Activated naive CD8-positive, alpha-beta T cell treated with anti-CD3 and anti-CD28 coated beads, Interleukin-2, amount 50 U/mL, for 24 hours (primary cell): ENCODE measurements around the gene PLEKHG3.
A peak's percentile ranks its signal among the peaks of the same experiment; 100 is the strongest.

Experiments used
- ATAC-seq: fragments of 150-1000 bp; cut with Tn5 transposase; one replicate; pipeline ENCODE4 v1.10.0; 2021
- DNase-seq: peaks from one replicate; pipeline ENCODE4 v3.0.0; 2021
- H3K27ac Mint-ChIP-seq: one replicate; pipeline ENCODE4 v1.8.0; 2021; ENCODE audit warnings: mild to moderate bottlenecking, mixed read lengths
- H3K27me3 Mint-ChIP-seq: one replicate; pipeline ENCODE4 v1.8.0; 2021; ENCODE audit warnings: mixed read lengths
- H3K36me3 Mint-ChIP-seq: one replicate; pipeline ENCODE4 v1.8.0; 2021; ENCODE audit warnings: low read depth, mixed read lengths
- H3K4me1 Mint-ChIP-seq: one replicate; pipeline ENCODE4 v1.8.0; 2021; ENCODE audit warnings: mixed read lengths
- H3K4me3 Mint-ChIP-seq: one replicate; pipeline ENCODE4 v1.8.0; 2021; ENCODE audit warnings: mild to moderate bottlenecking, moderate library complexity, mixed read lengths
- H3K9me3 Mint-ChIP-seq: one replicate; pipeline ENCODE4 v1.8.0; 2021; ENCODE audit warnings: mixed read lengths

The PLEKHG3 gene

DNA sequence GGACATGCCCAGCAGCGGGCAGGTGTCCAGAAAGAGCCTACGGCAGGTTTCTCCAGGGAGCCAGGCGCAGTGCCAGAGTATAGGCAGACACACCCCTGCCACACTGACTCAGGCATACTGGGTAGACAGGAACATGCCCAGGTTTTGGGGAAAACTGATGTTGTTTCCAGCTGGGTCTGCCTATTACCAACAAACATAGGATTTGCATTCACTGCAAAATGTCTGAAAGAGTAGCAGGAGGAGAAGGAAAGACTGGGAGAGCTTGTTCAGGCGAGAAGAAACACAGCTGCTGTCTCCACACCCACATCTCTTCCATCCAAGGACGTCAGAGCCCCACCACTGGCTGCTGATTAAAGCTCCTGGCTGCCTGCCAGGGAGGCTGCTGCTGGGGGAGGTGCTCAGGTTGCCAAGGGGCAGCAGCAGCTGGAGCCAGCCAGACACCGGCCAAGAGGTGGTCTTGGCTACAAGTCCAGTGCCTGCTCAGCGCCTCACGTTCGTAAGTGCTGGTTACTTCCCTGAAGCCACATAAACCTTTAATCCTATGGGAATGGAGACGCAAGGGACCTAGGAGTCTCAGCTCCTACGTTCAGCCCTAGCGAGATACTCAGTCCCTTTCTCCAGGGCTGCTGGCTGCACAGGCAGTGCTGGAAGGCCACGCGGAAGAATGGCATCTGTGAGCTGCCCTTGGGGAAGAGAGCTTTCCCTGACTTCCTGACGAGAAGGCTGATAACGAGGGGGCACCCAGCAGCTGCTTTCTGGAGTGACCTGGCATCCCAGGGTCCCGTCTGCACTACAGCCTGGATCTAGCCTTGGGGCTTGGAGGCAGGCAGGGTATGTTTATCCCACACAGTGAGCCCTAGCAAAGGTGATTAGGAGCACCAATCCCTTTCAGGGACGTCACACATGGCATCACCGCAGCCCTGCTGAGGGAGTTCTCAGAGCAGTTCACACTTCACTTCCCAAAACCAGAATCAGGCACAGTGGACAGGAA, 58.1 kb downstream of the PLEKHG3 start:
- Mint-ChIP-seq H3K27ac (no peak overlapping the region), H3K4me1 (peaks cover 8% of the 10 kb centered on the region), H3K36me3 (no peaks in the 10 kb centered on the region), H3K27me3 (peaks cover 6% of the 10 kb centered on the region), H3K4me3 (no peak overlapping the region), H3K9me3 (no peaks in the 10 kb centered on the region)
- no peak for ATAC-seq
- peak; percentile 42 for DNase-seq

DNA sequence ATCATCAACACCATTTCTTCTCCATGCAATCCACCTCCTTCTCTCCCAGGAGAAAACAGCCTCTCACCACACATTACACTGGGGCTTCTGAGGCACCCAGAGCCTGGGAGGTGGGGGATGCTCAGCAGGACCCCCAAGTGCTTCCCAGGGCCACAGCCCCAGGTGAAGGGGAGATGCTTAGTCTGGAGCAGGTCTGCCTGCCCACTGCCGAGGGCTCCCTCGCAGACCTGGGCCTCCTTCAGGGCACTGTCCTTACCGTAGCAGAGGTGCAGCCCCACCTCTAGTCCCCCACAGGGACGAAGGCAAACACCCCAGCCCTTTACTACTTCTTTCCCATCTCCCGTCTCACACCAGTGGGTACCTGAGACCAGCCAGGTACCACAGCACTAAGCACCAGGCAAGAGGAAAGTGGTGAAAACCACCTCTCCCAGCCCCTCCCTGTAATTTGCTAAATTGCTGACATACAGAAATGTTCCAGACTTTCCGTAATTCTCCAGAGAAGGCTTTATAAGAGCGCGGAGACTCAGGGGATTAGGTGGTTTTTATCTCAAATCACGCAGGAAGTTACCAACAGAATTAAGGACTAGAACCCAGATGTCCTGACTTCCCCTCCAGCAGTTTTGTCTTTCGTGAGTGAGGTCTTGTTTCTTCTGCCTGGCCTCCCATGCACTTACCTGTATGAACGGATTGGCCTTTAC, 59.0 kb downstream of the PLEKHG3 start:
- H3K4me3 Mint-ChIP-seq, result no peak overlapping the region
- peaks cover 6% of the 10 kb centered on the region for H3K27me3 Mint-ChIP-seq
- DNase-seq (no peak), ATAC-seq (no peak)
- H3K4me1 Mint-ChIP-seq, result peaks cover 6% of the 10 kb centered on the region
- H3K36me3 Mint-ChIP-seq, result no peaks in the 10 kb centered on the region
- H3K9me3 Mint-ChIP-seq, result no peaks in the 10 kb centered on the region
- H3K27ac Mint-ChIP-seq, result no peak overlapping the region

DNA sequence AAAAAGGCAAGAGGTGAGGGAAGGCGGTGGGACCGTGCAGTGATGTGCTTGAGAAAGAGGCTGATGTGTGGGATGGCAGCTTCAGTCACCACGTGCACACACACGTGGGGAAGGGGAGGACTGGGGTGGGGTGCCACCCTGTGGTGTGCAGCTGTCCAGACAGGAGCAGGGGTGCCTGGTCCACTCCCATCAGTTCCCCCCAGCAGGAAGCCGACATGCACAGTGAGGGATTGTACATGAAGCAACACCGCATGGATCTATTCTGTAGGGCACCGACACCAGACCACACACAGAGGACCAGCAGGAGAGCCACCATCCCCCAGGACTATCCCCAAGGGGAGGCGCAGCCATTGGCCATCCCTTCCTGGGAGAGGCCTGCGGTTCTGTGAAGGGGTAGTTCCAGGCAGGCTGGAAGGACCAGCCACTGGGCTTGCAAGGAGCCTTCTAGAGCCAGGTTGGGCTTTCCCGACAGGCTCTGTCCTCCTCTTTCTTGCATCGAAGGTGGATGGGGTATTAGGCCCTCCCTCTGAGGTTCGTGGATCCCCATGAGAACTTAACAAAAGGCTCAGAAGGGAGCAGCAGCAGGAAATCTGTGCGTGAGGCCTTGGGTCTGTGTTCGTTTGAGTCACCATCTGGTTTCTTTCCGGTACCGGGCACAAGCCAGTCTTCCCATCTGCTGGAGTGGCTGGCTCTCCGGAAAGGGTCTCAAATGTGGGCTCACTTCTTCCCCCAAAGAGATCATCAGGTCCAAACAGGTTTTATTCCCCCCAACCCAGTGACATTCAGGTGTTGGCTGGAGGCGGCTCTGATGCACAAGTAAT, 59.8 kb downstream of the PLEKHG3 start:
- Mint-ChIP-seq H3K9me3 (no peaks in the 10 kb centered on the region), H3K27me3 (peaks cover 6% of the 10 kb centered on the region), H3K36me3 (no peaks in the 10 kb centered on the region), H3K4me1 (peaks cover 6% of the 10 kb centered on the region), H3K4me3 (no peak overlapping the region), H3K27ac (no peak overlapping the region)
- ATAC-seq, result no peak
- DNase-seq, result no peak

DNA sequence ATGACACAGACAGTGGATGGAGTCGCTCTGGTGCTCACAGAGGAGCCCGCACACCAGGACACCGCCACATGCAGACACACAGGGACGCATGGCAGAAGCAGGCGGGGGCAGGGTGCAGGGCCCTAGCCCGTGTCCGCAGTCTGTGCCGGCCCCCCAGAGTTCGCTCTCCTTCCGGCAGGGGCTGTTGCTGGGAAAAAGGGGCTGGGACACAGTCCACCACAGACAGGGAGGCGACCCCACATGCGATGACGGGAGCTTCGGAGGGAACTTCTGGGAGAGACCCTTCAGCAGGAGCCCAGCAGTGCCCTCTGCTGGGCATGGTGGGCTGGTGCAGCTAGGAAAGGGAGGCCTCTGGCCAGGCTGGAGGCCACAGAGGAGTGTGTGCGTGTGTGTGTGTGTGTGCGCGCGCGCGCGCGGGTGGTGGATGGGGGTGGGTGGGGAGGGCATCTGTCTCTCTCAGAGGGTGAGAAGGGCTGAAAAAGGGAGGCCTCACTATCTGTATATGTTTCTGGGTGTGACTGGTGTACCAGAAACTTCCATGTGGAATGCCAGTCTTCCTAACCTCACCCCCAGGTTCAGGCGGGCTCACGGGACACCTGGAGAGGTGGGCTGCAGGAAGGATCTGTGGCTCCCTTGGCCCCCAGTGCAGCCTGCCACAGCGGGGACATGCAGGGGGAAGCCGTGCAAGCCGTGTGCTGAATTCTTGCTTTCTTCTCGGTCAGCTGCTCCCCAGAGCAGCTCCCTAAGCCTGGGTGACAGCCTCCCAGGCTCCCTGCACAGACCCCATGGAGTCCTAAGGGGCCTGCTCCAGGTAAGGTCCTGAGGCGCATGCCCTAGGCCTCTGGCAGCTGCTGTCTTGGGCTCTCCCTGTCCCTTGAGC, 60.7 kb downstream of the PLEKHG3 start:
- H3K4me1 Mint-ChIP-seq, result peaks cover 6% of the 10 kb centered on the region
- H3K4me3 Mint-ChIP-seq, result no peak overlapping the region
- no peaks in the 10 kb centered on the region for H3K9me3 Mint-ChIP-seq
- H3K27me3 Mint-ChIP-seq, result peaks cover 6% of the 10 kb centered on the region
- H3K27ac Mint-ChIP-seq, result no peak overlapping the region
- DNase-seq (peak; percentile 71), ATAC-seq (peak; percentile 66)
- no peaks in the 10 kb centered on the region for H3K36me3 Mint-ChIP-seq

DNA sequence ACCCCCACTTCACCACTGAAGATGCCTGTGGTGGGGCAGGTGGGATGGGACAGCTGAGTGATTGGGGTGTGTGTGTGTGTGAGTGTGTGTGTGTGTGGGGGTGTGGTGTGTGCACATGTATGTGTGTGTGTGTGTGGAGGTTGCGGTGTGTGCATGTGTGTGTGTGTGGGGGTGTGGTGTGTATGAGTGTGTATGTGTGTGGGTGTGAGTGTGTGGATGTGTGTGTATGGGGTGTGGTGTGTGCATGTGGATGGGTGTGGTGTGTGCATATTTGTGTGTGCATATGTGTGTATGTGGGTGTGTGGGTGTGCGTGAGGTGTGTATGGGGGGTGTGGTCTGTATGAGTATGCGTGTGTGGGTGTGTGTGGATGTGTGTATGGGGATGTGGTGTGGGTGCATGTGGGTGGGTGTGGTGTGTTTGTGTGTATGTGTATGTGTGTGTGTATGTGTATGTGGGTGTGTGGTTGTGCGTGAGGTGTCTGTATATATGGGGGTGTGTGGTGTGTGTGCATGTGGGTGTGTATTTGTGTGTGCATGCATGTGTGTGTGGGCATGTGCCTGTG, 61.6 kb downstream of the PLEKHG3 start:
- Mint-ChIP-seq H3K36me3 (no peaks in the 10 kb centered on the region), H3K9me3 (no peaks in the 10 kb centered on the region), H3K27ac (no peak overlapping the region), H3K4me1 (peaks cover 6% of the 10 kb centered on the region), H3K4me3 (no peak overlapping the region), H3K27me3 (peaks cover 6% of the 10 kb centered on the region)
- no peak for DNase-seq
- no peak for ATAC-seq

DNA sequence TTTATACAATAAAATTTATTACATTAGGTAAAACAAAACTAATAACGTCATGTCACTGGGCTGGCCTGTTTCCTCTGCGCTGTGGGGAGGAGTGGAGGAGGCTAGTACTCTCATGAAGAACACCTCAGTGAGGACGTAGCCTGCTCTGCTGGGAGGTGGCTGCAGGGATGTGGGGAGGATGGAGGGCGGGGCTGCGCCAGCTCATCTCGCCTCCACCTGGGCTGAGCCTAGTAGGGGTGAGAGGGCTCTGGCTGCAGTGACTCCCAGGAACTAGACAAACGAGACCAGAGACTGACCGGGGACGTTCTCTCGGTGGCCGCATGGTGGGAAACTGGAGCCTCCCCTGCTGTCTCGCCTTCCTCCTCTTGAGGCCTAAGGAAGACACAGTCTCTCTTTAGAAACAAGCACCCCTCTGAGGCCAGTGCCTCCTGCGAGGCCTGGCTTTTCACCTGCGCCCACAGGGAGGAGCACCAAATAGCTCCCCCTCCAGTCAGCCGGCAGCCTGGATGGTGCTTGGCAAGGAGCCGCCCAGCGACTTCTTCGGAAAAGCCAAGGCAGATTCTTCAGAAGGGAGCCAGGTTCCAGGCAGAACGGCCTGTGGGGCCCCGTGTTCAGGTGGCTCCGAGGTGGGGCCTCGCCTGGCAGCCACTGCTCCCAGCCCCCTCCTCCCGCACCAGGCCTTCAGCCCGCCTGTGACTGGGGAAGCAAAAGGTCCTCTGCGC, 62.4 kb downstream of the PLEKHG3 start:
- Mint-ChIP-seq H3K4me3 (no peak overlapping the region), H3K36me3 (no peaks in the 10 kb centered on the region), H3K27me3 (peaks cover 1% of the 10 kb centered on the region), H3K4me1 (peaks cover 6% of the 10 kb centered on the region), H3K9me3 (no peaks in the 10 kb centered on the region), H3K27ac (no peak overlapping the region)
- ATAC-seq (no peak), DNase-seq (no peak)

DNA sequence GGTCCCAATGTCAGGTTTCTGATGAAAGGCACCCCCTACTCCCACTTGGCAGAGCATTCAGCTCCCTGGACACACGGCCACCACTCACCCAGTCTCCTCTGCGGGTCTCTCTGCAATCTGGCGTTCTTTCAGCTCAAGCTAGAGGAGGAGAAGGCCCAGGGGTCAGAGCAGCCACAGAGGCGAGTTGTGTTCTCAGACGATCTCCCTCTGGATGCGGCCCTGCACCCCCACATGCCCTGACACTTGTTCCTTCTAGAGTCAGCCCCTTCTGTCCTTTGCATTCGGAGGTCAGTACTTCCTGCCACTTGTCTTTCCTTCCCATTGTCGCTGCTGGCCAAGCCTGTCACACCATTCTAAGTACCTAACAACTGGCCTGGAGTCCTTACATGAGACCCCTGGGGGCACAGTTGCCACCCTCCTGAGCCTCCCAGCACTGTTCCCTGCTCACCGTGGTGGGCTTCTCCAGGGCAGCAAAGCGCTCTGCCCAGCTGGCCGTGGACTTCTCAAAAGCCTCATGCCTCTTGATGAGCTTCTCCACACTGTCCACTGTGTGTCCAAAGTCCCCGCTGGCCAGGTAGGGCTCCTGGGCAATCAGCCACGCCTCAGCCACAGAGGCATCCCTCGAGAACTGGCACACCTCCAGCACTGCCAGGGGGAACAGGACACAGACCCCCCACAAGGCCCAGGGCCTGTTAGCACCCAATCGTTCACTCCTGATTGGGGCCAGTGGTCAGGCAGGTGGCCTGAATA, 63.2 kb downstream of the PLEKHG3 start:
- H3K4me1 Mint-ChIP-seq, result peaks cover 2% of the 10 kb centered on the region
- no peaks in the 10 kb centered on the region for H3K36me3 Mint-ChIP-seq
- H3K4me3 Mint-ChIP-seq, result no peak overlapping the region
- DNase-seq, result no peak
- H3K27me3 Mint-ChIP-seq, result peaks cover 1% of the 10 kb centered on the region
- H3K27ac Mint-ChIP-seq, result no peak overlapping the region
- no peak for ATAC-seq
- no peaks in the 10 kb centered on the region for H3K9me3 Mint-ChIP-seq

DNA sequence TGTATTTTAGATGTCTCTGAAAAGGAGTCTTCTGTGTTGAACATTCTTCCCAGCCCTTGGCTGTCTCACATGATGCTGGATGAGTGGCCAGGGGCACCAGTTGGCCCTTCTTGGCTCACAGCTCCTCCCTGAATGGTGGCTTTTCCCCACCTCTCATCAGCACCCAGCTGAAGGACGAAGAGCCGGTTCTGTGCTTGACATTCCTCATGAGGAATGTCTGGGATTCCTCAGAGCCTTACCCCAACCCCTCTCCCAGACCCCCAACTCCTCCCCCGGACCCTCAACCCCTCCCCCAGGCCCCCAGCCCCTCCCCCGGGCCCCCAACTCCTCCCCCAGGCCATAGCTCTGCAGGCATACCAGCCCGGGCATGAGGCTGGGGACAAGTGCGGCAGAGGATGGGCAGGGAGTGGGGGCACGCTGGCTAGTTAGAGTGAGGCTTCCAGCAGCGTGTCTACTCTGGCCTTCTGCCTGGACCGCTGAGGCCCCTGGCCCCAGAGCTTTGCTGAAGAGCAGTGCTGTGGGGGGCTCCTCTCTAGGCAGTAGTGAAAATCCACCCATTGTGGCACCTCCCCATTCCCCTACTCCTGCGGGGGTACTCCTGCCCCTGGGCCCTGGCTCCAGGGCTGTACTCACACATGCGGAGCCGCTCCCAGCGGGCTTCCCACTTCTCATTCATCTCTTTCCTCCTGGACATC, 64.3 kb downstream of the PLEKHG3 start:
- no peak for ATAC-seq
- H3K27ac Mint-ChIP-seq, result no peak overlapping the region
- H3K27me3 Mint-ChIP-seq, result no peaks in the 10 kb centered on the region
- peaks cover 2% of the 10 kb centered on the region for H3K4me1 Mint-ChIP-seq
- H3K9me3 Mint-ChIP-seq, result no peaks in the 10 kb centered on the region
- no peaks in the 10 kb centered on the region for H3K36me3 Mint-ChIP-seq
- no peak for DNase-seq
- no peak overlapping the region for H3K4me3 Mint-ChIP-seq

DNA sequence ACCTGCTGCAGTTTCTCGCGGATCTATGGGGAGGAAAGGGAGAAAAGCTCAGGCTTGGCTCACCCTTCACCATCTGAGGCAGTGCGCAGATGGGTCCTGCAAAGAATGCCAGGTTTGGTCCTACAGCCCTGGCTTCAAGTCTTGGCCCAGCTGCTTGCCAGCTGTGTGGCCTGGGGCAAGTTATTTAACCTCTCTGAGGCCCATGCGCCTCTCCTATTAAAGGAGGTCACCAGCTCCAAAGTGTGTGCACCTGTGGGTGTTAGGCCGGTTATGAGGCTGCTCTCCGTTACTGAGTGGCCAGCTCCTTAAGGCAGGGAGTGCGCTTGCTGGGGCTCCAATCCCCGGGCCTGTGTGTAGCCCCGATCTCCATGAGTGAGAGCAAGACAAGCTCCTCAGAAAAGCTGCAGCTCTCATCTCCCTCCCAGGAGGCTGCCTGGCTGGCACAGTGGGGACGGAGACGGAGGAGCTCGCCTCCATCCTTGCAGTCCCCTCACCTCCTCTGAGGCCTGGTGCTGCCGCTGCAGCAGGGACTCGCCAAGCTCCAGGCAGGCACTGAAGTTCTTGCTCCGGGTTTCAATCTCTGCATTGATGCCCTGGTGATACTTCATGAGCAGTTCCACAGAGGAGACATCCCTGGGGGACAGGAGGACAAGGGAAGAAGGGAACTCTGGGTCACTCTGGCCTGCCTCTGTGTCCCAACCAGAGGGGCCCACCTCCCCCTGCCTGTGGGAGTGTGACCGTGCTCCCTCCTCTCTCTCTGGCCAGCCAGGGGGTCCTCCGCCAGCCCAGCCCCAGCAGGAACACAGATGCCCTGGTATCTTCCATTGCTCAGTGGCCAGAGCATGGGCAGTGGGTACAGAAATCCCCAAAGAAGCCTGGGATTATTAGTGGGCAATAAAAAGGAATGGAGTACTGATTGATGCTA, 65.1 kb downstream of the PLEKHG3 start:
- Mint-ChIP-seq H3K4me1 (peaks cover 2% of the 10 kb centered on the region), H3K9me3 (no peaks in the 10 kb centered on the region), H3K27ac (no peak overlapping the region), H3K36me3 (no peaks in the 10 kb centered on the region), H3K27me3 (no peaks in the 10 kb centered on the region), H3K4me3 (no peak overlapping the region)
- no peak for ATAC-seq
- DNase-seq, result no peak

DNA sequence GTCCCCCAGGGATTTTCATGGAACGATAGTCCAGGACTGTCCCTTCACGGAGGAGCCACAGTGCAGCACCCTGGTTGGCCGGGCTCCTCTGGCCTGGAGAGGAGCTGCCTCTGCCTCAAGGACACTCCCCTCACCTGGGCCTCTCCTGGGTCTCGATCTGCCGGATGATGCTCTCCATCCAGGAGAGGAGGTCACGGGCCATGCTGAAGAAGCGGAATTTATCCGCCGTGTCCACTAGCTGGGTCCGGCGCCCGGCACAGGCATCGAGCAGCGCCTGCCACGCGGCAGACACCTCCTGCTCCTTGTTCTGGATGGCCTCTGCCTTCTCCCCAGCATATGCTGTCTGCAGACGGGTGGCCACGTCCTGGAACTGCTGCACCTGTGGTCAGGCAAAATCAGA, 66.5 kb downstream of the PLEKHG3 start:
- H3K27ac Mint-ChIP-seq, result no peak overlapping the region
- no peak for ATAC-seq

DNA sequence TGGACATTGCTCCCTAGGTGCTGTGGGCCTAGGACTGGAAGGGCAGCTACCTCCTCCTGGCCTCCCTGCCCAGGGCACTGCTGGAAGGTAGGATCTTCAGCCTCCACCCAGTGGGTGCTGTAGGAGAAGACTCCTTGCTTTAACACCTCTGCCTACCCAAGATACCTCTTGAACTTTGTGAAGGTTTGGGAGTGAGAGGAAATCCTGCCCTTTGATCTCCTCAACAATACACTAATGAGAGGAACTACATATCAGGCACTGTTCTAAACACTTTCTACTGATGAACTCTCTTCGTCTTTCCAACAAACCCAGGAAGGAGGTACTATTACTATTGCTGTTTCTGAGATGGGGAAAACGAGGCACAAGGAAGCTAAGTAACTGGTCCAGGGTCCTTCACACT, 66.9 kb downstream of the PLEKHG3 start:
- Mint-ChIP-seq H3K27ac (no peak overlapping the region), H3K36me3 (no peaks in the 10 kb centered on the region), H3K27me3 (no peaks in the 10 kb centered on the region), H3K9me3 (no peaks in the 10 kb centered on the region), H3K4me3 (no peak overlapping the region), H3K4me1 (no peaks in the 10 kb centered on the region)
- DNase-seq (no peak), ATAC-seq (no peak)

More for the DNA sequence above, 66.5 kb downstream of the PLEKHG3 start:
- no peak for DNase-seq
- Mint-ChIP-seq H3K4me1 (no peaks in the 10 kb centered on the region), H3K36me3 (no peaks in the 10 kb centered on the region), H3K9me3 (no peaks in the 10 kb centered on the region), H3K4me3 (no peak overlapping the region), H3K27me3 (no peaks in the 10 kb centered on the region)
